ENCODE measurements around the gene CRTC3.
"Not testable (repeated sequence)": the region's sequence is repeated elsewhere in the genome, so short reads cannot be mapped to it uniquely, and the experiment has no call there.

CRTC3 gene

DNA sequence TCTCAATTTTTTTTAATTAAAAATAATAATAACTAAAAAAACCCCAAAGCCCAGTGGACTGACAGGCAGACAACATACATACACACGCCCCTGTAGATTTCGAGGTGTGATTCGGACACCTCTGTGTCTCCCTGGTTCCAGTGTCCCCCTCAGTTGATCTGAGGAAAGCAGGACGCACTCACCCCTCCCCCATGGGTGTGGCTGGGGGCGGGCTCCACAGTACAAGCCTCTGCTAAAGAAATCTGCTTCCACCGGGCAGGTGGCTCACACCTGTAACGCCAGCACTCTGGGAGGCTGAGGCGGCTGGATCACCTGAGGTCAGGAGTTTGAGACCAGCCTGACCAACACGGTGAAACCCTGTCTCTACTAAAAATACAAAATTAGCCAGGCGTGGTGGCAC is 153.6 kb downstream of the CRTC3 start:
- no peak for FAIRE-seq

DNA sequence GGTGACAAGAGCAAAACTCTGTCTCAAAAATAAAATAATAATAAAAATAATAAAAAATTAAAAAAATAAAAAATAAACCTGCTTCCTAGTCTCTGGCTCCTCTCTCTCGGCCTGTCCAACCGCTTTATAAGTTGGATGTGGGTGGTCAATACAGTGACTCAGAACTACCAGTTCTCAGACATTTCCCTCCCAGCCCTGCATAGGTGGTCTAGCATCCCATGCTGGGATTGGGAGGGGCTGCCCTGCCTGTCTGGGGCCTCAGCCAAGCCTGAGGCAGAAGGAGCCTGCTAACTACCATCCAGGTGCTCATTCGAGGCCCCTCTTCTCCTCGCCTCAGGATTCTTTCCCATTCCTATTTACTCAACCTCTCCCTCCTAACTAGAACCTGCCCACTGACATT is 154.2 kb downstream of the CRTC3 start:
- no peak for FAIRE-seq

DNA sequence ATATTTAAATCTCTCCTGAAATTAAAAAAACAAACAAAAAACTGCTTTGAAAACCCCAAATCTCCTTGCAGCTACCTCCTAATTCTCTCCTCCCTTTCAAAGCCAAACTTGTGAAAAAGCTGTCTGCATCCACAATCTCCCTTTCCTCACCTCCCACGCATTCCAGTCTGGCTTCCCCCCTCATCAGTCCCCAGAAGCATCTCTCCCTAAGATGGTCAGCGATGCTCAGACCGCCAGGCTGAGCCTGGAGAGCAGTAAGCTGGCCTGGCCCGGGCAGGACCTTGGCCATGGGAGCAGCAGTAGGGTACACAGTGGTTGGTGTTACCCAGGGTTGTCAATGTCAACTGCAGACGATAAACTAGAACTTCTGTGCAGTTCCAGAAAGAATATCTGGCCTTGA is 154.6 kb downstream of the CRTC3 start:
- FAIRE-seq: no peak

- FAIRE-seq: no peak
Measured at GRCh38 chr15:90685591-90686434, 156.1 kb downstream of the CRTC3 start.

GRCh38 chr15:90686435-90687218 is 156.9 kb downstream of the CRTC3 start:
- no peak for FAIRE-seq

- not testable (repeated sequence) for FAIRE-seq
Measured at GRCh38 chr15:90689326-90689961, 159.7 kb downstream of the CRTC3 start.

GRCh38 chr15:90690585-90690984 is 160.9 kb downstream of the CRTC3 start:
- FAIRE-seq: no peak

DNA sequence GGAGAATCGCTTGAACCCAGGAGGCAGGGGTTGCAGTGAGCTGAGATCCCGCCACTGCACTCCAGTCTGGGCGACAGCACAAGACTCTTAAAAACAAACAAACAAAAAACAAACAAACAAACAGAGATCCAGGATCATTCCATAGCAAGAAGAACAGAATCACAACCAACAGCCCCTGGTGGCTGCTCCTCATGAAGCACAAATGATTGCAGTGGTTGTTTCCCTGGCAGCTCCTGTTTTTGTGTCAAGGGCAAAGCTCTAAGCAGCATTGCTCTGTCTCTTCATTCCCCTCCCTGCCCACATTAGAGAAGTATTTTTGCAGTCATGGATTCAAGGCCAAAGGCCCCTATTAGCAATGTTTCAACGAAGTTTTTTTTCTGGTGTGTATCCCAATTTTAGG is 161.6 kb downstream of the CRTC3 start:
- FAIRE-seq: no peak

- FAIRE-seq: no peak
Measured at GRCh38 chr15:90691982-90692773, 162.5 kb downstream of the CRTC3 start.

All from TTC549 (cell line).